Activated CD8-positive, alpha-beta memory T cell treated with anti-CD3 and anti-CD28 coated beads, Interleukin-2, amount 50 U/mL, for 24 hours (primary cell): ENCODE measurements around the gene SUFU.

Source experiments
- DNase-seq: peaks from one replicate; pipeline ENCODE4 v3.0.0-alpha.2; 2020; ENCODE audit errors: extremely low read depth

Gene SUFU

DNA sequence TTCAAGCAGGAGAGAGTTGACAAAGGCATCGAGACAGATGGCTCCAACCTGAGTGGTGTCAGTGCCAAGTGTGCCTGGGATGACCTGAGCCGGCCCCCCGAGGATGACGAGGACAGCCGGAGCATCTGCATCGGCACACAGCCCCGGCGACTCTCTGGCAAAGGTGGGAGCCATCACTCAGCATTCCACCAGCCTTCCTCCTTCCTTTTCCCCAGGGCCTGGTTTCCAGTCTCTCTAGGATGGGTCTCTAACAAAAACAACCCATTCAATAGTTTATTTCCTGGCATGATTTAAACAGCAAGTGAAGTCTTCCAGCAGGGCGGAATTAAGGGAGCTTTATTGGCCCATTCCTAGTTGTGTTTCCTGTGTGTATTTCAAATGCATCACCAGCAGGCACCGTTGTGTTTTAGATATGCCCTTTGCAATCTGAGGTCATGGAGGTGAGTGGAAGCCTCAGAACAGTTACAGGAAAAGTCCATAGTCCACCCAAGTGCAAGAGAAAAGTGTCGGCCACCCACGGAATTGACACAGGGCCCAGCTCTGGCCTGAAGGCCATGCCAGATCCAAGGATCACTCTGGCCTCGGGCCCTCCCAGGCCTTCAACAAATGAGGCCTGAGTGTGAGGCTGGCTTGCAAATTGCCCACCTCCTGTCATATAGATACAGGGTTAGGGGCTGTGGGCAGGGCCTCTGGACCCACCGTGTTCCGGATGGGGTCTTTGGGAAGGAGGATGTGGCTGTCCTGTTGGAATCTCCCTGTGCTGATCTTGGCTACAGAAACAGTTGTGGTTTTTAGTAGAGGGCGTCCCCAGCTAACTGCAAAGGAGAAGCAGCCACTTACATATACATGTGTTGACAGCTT lies 93.6 kb downstream of the SUFU start:
- DNase-seq: no peak

DNA sequence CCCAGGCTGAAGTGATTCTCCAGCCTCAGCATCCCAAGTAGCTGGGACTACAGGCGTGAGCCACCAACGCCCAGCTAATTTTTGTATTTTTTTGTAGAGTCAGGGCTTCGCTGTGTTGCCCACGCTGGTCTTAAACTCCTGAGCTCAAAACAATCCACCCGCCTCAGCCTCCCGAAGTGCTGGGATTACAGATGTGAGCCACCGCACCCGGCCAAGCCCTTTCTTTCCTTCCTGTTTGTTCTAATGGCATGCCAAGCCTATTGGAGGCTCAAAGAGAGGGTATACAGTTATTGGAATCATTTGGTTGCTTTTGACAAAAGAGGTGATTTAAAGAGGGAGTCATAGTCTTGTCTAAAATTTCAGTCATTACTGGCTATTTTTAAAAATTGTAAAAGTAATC lies 94.5 kb downstream of the SUFU start:
- no peak for DNase-seq

DNA sequence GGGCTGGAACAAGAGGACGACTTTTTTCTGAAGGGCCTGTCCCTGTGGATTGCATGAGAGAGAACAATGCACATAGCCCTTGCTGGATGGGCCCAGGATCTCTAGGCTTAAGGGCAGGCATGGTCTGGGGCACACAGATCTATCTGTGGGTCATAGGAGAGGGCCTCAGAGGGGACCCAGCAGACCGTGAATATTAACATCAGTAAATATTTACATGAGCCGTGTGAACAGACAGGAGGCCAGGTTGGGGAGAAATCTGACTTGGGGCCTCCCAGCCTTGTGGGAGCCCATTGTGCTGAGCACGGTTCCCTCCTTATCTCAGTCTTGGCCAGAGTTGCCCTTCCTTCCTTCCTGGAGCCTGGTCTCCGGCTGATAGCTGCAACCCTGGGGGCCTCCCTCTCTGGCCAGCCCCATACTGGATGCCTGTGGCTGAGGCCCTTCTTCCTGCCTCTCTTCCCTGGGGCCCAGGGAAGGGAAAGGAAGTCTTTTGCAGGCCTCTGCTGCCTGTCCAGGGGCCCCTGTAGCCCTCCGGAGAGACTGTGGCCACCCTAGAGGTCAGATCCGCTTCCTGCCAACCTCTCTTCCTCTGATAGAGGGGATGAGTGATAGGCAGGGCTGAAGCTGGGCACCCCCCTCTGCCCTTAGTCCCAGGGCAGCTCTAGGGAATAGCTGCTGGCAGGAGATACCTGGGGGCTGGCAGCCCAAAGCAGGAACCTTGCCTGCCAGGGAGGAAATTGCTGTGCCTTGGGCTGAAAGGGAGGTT lies 96.0 kb downstream of the SUFU start:
- no peak for DNase-seq

DNA sequence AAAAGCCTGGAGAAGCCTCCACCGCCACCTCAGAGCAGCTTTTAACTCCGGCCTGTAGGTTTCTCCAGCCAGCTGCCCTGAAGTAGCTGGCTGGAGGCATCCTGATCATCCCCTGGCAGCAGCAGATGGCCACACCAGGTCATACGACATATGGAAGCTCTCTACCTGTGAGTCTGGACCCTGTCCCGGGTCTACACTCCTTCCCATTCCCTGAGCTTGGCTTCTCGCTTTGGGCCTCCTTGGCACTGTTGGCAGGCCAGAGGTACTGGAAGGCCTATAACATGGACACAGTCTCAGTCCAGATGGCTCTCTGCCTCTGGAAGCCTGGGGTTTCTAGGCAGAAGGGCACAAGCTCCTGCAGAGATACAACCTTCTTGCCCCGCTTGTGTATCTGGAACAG lies 97.0 kb downstream of the SUFU start:
- DNase-seq: no peak

DNA sequence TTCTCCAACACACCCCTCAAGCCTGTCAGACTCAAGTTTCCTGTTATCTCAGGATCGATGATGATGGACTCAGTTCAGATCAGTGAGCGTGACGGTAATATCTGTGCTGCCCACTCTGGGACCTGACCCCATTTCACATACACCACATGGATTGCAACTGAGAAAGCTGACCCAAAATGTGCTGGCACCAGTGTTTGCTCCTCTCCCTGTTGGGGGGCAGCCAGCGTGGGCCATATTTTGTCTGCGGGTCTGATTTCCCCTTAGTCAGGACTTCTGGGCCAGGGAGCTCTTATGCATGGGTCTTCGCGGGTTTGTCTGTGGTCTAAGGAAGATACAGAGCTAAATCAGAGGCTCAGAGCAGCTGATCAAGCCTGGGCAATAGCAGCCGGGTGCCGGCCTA lies 97.9 kb downstream of the SUFU start:
- no peak for DNase-seq

DNA sequence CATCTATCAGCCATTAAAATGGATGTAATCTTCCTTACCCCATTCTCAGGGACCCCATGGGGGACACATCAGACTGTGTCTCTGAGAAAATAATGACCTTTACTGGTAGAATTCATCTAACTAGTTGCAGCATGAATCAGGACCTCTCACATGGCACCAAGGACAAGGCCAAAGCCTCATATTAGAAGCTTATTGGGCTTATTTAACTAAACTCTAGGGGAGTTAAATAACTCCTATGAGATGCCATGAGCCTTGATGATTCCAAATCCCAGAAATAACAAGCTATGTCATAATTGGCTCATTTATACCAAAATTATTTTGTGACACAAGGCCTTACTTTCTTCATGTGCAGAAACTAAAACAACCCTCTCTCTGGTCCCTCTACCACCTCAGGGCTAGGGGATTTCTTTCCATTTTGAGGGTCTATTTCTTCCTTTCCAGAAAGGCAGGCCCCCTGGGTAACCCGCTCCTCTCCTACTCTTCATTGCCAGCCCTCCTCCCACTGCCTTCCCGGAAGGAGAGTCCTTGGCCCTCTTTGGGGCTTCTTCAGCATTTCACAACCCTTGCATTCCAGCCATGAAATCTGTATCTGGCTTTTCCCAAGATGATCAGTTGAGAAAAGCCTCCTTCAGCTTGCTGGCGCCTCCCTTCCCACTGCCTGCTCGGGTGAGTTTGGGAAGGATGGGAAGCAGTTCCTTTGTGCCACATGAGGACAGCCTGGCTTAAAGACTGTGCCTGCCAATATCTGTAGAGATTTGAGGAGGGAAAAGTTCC lies 98.7 kb downstream of the SUFU start:
- no peak for DNase-seq

DNA sequence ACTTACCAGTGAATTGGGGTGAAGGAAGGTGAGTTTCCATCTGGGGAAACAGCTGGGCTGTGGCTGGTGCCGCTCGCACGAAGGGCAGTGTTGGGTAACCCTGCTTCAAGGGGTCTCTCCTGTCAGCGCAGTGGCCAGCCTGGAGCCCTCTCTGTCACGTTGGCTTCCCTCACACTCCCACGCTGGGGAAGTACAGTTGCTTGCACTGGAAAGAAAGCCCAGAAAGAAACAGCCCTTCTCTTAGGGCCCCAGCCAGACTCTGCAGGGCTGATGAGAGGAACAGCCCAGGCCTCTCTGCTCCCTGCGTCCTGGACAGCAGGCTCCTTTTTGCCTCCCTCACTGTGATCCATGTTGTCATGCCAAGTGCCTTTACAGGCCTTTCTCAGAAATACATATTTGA lies 100.2 kb downstream of the SUFU start:
- DNase-seq: no peak

DNA sequence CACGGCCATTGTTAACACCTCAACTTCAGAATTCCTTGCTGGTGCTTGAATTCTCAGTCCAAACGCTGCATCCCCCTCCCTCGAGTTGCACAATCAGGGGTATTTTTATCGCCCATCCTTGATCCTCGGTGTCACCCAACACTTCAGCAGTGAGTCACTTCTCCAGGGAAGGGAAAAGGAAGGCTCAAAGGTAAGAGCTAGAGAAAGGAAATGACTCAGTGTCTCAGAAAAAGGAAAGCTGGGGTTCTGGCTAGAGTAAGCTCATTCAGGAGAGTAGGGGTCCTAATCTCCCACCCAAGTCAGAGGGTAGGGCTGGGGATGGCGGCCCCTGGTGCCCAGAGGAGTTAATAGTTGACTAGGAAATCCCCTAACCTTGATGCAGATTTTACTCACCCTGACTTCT lies 100.7 kb downstream of the SUFU start:
- no peak for DNase-seq

DNA sequence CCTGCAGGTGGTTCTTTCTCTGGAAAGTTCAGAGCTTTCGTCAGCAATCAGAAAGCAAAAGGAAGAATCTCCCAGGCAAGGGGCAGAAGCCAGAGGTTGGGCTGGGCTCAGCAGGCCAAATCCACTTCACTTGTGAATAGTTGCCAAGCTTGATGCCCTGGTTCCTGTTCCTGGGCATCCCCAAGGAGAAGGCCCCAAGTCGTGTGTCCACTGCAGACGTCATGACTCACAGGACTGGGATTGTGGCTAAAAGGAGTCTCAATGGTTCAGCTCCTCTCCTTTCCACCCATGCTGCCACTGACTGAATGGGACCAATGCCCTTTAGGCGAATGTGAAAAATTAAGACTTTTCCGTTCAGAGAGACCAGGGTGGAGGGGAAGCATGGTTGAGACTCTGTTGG lies 101.9 kb downstream of the SUFU start:
- DNase-seq: no peak

DNA sequence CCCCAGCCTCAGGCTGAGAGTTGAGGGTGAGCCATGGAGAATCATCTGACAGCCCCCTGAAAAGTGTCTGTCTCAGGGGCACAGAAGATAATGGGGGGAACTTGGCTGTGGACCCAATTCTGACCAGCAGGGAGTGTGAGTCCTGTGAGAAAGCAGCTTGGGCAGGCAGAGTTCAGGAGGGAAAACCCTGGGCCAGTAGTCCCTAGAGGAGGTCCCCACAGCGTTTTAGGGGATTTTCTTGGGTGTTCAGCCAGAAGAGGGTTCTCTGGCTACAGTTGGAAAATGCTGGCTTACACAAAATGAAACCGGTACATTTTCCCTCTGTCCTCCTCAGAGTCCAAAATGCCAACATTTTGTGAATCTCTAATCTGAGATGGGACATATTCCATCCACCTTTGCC lies 104.7 kb downstream of the SUFU start:
- DNase-seq: no peak

DNA sequence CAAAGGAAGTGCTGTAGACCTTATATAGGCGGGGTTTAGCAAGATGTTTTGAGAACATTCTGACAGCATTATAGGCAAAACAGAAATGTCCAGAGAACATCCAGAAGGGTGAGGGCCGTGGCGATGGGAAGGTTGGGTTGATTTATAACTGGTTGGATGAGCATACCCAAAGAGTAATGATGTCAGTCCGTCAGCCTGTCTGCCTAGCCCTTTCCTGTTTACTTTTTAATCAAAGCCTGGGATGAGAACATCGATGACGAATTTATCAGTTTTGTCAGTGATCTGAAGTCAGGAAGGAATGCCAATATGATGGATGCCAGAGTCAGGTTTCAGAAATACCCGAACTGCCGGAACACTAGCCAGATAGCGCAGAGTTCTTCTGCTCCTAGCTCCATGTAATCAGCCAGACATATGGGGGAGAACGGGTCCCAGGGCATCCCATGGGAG lies 106.7 kb downstream of the SUFU start:
- DNase-seq: no peak

DNA sequence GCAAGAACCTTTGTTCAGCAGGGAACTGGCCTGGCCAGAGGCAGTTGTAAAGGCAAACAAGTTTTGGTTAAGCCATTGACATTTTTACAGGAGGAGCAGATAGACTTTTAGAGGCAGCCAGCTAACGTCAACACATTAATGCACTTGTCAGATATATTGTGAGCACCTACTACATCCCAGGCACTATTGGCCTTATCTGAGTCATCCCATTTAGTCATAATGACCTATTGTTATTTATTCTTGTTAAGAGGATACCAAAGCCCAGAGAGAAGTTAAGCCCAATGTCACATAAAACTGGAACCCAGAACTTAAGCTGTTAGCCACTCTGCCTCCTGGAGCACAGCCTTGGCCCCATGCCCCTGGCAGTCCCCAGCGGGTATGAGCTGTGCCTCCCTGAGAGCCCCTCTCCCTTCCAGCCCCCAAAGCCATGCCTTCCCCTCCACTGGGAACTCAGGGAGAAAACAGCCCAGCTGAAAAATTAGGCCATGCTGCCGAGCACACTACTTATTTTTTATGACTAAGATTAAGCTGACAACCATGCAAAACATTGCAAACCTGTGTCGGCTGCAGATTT lies 107.8 kb downstream of the SUFU start:
- DNase-seq: no peak

DNA sequence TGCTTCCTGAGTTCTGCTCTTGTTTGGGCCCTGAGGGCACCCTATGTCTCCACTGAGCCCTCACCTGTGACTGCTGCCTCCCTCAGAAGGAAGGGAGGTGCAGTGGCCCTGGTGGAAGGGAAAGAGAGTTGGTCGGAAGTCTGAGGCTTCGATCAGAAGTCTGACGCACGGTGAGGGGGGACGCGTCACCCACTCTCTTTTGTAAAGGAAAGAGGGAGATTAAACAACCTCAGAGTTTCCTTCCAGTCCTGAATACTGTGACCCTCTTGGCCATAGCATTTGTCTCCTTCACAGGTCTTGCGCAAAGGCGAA lies 109.1 kb downstream of the SUFU start:
- DNase-seq: no peak

DNA sequence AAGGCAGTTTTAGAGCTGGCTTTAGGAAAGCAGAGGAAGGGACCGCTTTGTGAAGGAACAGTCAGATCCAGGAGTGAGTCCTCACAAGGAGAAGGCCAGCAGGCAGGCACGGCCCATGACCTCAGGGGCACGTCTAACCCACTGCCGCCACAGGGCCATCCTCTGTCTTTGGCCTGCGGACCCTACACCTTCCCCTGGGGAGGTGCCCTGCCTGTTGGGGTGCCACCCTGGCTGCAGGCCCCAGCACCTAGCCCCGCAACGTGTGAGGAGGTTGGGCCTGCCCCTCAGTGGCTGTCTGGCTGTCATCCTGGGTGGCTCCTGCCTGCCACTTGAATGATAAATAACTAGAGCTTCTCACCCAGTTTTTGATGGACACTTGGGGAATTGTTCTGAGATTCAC lies 109.5 kb downstream of the SUFU start:
- DNase-seq: no peak

DNA sequence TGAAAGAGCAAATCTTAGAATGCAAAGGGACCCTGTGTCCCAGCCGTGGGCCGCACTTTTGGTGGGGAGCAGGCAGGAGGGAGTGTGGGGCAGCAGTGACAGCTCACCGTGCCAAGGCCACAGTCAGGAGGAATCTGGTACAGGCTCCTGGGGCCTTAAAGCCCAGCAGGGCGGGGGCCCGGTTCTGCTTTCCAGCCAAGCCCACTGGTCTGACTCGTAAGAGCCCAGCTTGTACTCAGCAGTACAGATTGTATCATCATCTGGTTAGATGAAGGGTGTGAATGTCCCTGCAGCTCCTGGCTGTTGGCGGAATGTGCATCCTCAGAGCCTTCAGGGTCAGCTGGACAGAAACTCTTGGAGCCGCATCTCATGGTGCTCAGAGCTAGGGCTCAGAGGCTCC lies 110.0 kb downstream of the SUFU start:
- DNase-seq: no peak

DNA sequence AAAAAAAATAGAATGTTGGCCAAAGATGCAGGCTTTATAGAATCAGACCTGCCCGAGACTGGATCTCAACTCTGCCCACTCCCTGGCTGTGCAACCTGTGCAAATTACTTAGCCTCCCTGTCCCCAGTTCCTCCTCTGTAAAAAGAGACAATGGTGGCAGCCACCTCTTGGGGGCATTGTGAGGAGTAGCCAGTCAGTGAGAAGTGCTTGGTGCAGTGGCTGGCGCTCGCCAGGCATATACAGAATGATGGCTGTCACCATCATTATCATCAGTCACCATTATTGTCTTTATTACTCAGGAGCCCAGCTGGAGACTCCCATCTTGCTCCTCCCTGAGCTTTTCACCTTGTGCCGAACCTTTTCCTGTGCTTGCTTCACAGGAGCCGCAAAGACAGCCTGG lies 111.1 kb downstream of the SUFU start:
- DNase-seq: no peak

DNA sequence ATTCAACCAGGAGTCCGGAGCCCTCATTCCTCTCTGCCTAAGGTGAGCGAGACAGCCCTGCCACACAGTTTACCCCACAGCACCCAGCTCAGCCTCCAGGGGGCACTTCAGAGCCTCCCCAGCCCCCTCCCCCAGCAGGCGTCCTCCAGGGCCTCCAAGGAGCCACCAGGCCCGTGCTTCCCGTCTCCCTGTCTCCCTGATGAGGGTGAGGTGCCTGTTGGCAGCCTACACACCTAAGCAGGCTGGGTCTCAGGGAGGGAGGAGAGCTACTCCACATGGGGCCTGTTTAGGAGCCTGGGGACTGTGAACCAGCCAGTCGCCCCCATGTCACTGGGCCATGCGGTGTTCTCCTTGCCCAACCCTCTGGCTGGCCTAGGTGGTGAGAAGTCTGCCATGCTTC lies 111.6 kb downstream of the SUFU start:
- no peak for DNase-seq

DNA sequence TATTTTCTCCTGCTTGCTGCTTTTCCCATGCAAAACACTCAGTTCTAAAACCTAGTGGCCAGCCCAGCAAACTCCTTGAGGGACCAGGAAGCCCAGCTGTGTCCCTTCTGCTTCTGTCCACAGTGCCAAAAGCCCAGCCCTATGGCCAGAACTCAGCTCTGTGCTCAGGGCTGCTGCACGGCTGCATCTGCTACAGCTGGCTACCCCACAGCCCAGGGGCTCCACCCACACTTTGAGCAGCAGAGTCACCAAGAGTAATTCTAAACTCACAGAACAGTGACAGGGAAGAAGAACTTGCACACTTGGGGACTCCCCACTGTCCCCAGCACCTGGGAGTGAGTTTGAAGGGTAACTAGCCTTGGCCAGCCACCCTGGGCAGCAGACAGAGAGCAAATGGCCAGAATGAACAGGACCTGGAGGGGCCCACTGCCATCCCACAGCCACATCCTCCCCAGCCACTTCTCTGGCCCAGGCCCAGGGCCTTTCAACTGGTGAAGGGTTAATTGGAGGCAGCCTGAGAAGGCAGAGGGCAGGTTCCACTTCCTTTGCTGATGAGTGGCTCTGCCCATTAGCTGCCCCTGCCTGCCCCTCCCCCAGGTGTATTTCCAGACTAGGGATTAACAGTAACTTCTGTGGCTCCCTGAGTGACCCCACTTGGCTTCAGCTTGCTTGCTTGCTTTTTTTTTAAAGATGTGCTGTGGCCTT lies 112.4 kb downstream of the SUFU start:
- DNase-seq: no peak

DNA sequence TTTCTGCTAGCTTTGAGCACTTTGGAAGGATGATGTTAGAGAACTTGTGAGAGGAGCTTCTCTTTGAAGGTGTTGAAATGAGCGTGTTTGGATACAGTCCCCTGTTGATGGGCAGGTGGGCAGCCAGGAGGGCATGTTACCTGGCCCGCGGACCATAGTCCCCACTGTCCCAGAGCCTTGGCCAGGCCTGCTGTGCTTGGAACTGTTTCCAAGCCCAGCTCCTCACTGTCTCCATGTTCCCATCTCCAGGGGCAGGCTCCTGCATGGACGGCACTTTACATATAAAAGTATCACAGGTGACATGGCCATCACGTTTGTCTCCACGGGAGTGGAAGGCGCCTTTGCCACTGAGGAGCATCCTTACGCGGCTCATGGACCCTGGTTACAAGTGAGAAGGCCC lies 113.3 kb downstream of the SUFU start:
- no peak for DNase-seq

DNA sequence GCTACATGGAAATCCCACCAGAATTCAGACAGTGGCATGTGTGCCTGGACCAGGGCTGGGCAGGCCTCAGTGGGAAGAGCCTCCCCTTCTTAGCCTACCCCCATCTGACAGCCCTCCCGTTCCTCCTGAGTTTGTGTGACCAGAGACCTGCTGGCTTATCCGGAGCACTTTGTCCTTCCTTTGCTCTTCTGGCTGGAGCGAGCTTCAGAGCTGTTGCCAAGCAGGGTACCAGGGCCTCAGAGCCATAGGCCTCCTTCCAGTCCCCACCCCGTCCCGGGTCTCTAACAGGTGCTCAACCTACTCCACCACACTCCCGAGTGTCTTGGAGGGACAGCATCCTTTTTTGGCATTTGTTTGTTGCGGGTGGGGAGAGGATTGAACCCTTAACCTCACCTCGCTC lies 114.0 kb downstream of the SUFU start:
- DNase-seq: no peak

DNA sequence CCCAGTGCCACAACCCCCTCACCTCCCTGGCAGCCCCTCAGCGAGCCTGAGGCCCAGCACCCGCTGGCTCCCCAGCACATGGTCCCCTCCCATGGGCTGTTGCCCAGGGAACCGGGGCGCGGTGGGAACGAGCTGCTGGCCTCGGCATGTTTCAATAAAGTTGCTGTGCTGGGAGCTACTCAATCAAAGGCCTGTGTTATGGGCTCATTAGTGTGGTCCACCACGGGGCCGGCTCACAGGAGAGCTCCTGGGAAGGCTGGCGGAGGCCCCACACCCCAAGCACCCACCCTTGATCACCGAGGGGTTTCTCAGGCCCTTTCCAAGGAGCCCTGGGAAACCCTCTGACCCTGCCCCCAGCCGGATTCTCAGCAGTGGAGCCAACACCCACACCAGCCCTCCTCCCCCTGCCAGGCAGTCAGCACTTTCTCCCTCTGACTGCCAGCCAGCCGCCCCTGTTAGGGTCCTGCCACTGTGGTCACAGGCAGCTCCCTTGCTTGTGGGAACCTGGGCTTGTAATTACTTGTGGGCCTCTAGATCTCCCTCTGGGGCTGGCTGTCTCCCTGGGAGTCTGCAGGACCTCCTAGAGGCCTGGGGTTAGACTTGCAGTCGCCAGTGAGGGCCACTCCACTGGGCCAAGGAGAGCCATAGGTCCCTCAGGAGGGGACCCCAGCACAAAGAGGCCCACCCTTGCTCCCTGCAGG lies 115.7 kb downstream of the SUFU start:
- DNase-seq: no peak
